HG03196 (cell line): Measurements from ENCODE around the gene SESN2.

ENCODE experiments used
- ATAC-seq: cut with Tn5 transposase; IDR thresholded peaks from one replicate; pipeline ENCODE4 v1.9.1; 2021; ENCODE audit not compliant: unreplicated experiment

SESN2 gene

DNA sequence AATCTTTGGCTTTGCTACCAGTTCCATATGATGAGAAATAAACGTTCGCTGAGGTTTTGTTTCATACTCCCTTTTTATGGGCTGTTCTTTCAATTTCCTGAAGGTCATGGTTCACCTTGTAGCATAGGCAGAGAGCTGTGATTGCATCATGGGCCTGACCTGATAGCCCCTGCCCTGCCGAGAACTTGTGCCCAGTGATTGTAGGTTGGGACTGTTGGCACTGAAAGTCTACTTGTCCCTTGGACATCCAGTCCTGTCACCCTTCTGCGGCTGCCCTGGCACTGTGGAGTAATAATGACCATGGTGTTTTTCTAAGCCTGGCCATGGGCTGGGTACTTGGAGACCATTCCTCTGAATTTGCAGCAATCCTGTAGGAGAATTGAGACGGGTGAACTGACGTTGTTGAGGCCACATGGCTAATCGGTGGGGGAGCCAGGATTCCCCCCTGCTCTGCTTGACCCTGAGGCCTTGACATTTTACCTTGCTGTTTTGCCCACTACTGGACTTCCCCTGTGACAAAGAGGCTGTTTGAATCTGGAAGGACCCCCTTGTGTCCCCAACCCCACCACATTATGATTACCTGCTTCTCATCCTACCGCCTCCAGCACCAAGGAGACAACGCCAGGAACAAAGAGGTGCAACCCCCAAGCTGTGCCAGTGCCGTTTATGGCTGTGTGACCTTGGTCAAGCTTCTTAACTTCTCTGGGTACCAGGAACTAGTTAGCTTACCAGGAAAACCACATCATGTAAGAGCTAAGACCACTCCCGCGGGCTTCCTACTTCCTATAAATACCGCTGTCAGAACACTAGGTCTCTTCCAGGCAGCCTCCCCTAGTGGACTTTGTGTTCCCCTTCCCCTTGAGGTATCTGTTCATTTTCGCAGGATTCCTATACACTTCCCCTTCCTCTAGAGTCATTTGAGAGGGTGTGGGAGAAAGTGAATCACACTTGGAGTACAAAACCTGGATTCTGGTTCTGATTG lies 23.4 kb downstream of the SESN2 start:
- ATAC-seq, result no peak

- no peak for ATAC-seq
These were observed 26.8 kb downstream of the SESN2 start for GRCh38 chr1:28286111-28286510.

DNA sequence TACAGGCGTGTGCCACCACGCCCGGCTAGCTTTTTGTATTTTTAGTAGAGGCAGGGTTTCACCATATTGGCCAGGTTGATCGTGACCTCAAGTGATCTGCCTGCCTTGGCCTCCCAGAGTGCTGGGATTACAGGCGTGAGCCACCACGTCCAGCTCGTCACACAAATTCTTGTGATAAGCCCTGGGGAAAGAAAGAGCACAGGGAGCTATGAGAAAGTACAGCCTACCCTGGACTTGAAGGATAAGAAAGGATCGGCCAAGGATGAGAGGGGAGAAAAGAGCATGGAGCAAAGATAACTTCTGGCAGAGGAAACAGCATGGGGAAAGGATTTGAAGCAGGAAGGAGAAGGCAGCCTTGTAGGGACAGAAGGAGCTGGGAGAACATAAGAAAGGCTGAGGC lies 29.2 kb downstream of the SESN2 start:
- ATAC-seq, result no peak

DNA sequence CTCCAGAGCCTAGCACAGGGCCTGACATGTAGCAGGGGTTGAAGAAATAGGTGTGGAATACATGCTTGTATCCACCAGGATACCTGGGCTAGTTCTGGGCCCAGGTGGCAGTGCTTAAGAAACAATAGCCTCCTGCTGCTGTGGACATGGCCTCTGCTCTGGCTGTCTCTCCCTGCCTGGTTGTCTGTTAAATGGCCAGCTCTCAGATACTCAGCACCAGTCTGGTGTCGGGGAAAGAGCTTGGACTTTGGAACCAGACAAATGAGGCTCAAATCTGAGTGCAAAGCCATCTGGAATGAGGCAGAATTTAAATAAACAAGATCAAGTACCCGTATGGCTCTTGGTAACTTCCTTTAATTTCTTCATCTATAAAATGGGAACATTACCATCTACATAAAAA lies 31.5 kb downstream of the SESN2 start:
- no peak for ATAC-seq

DNA sequence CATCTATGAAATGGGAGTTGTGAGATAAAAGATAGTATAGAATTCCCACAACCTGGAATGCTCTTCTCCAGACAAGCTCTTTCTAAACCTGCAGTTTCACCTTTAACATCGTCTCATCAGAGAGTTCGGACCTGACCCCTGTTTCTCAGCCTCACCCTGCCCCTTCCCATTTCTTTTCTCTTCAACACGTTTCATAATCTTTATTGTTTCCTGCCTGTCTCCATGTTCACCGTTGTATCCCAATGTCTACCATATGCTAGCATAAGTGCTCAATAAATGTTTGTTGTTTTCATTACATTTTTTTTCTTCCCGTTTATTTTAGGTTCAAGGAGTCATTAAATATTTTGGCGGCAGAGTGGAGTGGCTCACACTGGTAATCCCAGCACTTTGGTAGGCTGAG lies 32.4 kb downstream of the SESN2 start:
- ATAC-seq, result no peak

- no peak for ATAC-seq
These were observed 36.6 kb downstream of the SESN2 start for GRCh38 chr1:28295936-28296335.

DNA sequence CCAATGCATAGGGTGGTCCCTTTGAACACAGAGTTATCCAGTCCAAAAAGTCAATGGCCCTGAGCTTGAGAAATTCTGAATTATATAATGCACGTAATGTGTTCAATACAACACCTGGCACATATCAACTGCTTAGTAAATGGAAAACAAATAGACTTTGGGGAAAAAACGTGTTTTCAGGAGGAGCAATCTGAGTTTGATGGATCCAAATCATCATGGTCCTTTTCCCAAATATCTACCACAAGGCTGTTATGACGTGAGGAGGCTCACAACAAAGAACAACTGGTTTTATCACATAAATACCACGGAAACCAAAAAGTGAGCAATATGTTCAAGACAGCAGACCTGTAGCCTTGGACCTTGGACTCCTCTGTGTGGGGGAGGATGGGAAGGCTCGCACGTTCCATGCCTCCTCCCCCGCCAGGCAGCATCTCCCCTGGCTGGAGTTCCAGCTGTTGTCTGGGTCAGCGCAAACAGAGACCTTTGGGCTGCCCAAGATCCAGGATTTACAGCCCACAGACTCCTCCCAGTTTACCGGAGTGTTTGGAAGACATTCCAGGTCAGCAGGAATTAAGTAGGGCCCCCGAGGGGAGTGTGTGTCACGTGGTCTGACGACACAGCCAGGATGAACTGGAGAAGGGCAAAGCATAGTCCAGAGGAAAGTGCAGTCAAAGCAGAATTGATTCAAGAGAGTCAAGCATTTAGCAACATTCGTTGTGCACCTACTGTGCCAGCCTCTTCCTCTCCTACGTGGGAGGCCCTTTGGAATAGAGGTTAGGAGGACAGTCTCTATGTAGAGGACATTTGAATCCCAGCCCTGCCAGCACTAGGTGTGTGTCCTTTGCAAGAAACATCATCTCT lies 37.3 kb downstream of the SESN2 start:
- ATAC-seq, result no peak

DNA sequence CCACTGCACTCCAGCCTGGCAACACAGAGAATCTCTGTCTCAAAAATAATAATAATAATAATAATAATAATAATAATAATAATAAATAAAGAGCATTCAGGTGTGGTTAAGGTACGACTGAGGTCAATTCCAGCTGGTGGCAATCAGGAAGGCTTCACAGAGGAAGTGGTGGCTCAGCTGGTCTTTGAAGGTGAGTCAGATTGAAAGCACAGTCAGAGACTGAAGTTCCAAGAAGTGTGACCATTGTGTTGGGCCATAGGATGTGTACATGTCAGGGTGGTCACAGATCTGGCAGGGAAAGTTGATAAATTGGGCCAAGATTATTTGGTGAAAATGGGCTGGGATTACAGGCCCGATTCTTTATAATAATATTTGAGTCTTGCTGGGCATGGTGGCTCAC lies 38.5 kb downstream of the SESN2 start:
- no peak for ATAC-seq

- ATAC-seq, result no peak
These were observed 39.1 kb downstream of the SESN2 start for GRCh38 chr1:28298438-28298837.

- ATAC-seq, result no peak
These were observed 42.3 kb downstream of the SESN2 start for GRCh38 chr1:28301368-28302174.

GRCh38 chr1:28302247-28302646 lies 42.9 kb downstream of the SESN2 start:
- ATAC-seq, result no peak

- no peak for ATAC-seq
These were observed 47.1 kb downstream of the SESN2 start for GRCh38 chr1:28306301-28306949.

GRCh38 chr1:28308750-28309149 lies 49.4 kb downstream of the SESN2 start:
- ATAC-seq, result no peak

- no peak for ATAC-seq
These were observed 50.4 kb downstream of the SESN2 start for GRCh38 chr1:28309702-28310101.

GRCh38 chr1:28313702-28314546 lies 54.6 kb downstream of the SESN2 start:
- no peak for ATAC-seq

- ATAC-seq, result no peak
These were observed 55.2 kb downstream of the SESN2 start for GRCh38 chr1:28314547-28314941.

- ATAC-seq, result no peak
These were observed 57.7 kb downstream of the SESN2 start for GRCh38 chr1:28317014-28317413.

DNA sequence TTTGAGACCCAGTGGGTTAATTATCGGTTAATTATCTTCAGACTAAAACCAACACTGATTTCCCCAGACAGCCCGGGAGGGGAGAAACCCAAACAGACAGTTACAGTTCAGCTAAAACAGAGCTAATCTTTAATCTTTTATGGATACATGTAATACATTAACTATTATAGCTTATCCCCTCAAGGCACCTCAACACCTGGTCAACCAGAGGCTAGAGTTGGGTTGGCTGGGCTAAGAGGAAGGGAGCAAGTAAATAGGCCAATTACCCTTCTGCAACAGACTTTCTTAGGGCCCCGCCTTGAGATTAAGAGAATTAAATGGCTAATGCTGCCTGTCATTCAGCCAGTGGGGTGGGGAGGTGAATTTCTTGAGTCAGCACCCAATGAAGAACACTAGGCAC lies 62.9 kb downstream of the SESN2 start:
- peak; percentile 57 for ATAC-seq

DNA sequence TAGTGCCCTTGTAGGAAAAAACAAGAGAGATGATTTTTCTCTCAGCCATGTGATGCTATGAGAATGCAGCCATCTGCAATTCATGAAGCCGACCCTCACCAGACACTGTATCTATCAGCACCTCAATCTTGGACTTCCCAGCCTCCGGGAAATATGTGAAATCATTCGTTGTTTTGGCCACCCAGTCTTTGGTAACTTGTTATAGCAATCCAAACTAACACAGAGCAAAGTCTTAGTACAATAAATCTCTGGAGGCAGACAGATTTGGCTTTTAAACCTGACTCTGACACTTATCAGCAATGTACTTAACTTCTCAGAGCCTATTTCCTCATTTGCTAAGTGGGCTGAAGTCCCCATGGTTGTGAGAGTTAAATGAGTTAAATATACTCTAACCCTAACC lies 64.4 kb downstream of the SESN2 start:
- ATAC-seq, result no peak

DNA sequence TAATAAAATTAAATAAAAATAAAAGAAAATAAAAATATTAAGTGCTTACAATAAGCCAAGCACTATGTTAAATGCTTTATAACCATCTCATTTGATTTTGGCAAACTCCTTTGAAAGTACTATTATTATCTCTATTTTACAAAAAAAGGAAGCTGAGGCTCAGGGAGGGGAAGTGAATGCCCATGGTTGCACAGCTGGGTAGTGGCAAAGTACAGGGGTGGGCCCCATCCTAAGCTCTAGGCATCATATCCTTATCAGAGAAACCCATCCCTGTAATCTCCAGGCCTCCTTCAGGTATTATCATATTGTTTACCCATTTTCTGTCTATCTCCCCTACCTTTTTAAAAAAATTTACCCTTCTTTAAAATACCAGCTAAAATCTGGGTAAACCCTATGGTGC lies 67.2 kb downstream of the SESN2 start:
- ATAC-seq, result no peak
